Karpas-422 (cell line): Measurements from ENCODE around the gene MARF1. TPM values are rescaled to one million over a fixed set of nuclear protein-coding genes. Genes with fewer than 3 reads are reported as not detected.
"Not testable (repeated sequence)": the region's sequence is repeated elsewhere in the genome, so short reads cannot be mapped to it uniquely, and the experiment has no call there.

ENCODE experiments used
- DNase-seq: peaks from one replicate; pipeline ENCODE4 v3.0.0-alpha.2; 2015
- H2AFZ ChIP-seq: fragments of 200-600 bp; sonication (generic); 2 replicates; pipeline ENCODE4 v1.6.1; 2014; ENCODE audit warnings: antibody characterized with exemption, low read length, mixed read lengths
- H3K27ac ChIP-seq: fragments of 200-600 bp; sonication (generic); 2 replicates; pipeline ENCODE4 v1.5.1; 2014; ENCODE audit warnings: mild to moderate bottlenecking, low read length, moderate library complexity
- H3K27me3 ChIP-seq: fragments of 200-600 bp; sonication (generic); 2 replicates; pipeline ENCODE4 v1.6.1; 2014; ENCODE audit warnings: low read length, mixed read lengths
- H3K36me3 ChIP-seq: fragments of 200-600 bp; sonication (generic); 2 replicates; pipeline ENCODE4 v1.6.1; 2014; ENCODE audit warnings: low read length, mixed read lengths; ENCODE audit not compliant: insufficient read depth
- H3K4me1 ChIP-seq: fragments of 200-600 bp; sonication (generic); 2 replicates; pipeline ENCODE4 v1.6.1; 2014; ENCODE audit warnings: mild to moderate bottlenecking, low read length, mixed read lengths
- H3K4me2 ChIP-seq: fragments of 200-600 bp; sonication (generic); 2 replicates; pipeline ENCODE4 v1.6.1; 2014; ENCODE audit warnings: low read length, low read depth, mild to moderate bottlenecking; ENCODE audit not compliant: poor library complexity, severe bottlenecking
- H3K4me3 ChIP-seq: fragments of 200-600 bp; sonication (generic); 2 replicates; pipeline ENCODE4 v1.5.1; 2014; ENCODE audit warnings: mild to moderate bottlenecking, antibody characterized with exemption, low read length, mixed read lengths
- H3K79me2 ChIP-seq: fragments of 200-600 bp; sonication (generic); 2 replicates; pipeline ENCODE4 v1.6.1; 2014; ENCODE audit warnings: mild to moderate bottlenecking, low read length, mixed read lengths
- H3K9ac ChIP-seq: fragments of 200-600 bp; sonication (generic); 2 replicates; pipeline ENCODE4 v1.6.0; 2014; ENCODE audit warnings: low read length
- H3K9me2 ChIP-seq: fragments of 200-600 bp; sonication (generic), shearing (Covaris generic); replicated peaks from 2 replicates; pipeline ENCODE4 v1.6.0; 2014; ENCODE audit warnings: mild to moderate bottlenecking, low read length, moderate library complexity; ENCODE audit not compliant: insufficient read depth
- H3K9me3 ChIP-seq: fragments of 300-700, 200-600 bp; sonication (generic); 2 replicates; pipeline ENCODE4 v1.6.1; 2014; ENCODE audit warnings: low read length, mixed read lengths
- H4K20me1 ChIP-seq: fragments of 200-600 bp; sonication (generic); 2 replicates; pipeline ENCODE4 v1.6.1; 2014; ENCODE audit warnings: mild to moderate bottlenecking, antibody characterized with exemption, low read length, low read depth; ENCODE audit not compliant: insufficient read depth
- total RNA-seq: library from RNA; depleted of rRNA; stranded (reverse); fragments of >200 nt; shearing (Covaris generic); gene quantifications from 2 replicates; pipeline ENCODE4 v1.2.3, GENCODE V29; 2014; ENCODE audit warnings: low replicate concordance

The MARF1 gene
- total RNA-seq, 1 experiment from 2014 or later, result 73.1 TPM

DNA sequence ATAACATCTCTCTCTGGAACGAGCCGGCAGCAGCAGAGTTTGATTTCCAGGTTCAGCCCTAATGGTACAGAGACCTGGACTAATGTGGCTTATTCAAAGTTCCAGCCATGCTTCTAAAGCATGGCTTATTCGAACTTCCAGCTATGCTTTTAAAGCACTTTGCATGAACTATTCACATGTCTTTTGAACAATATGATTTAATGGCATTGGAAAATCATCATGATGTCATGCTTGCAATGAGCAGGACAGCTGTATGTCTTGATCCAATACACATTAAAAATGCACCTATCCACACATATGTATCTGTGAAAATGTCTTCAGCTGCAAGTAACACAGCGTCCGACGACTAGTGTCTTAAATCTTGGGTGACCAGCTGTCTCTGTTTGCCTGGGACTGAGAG, 85.7 kb downstream of the MARF1 start:
- no peaks in the 10 kb centered on the region for H3K9me3 ChIP-seq
- no peaks in the 10 kb centered on the region for H3K36me3 ChIP-seq
- H3K4me2 ChIP-seq, result no peak overlapping the region
- no peaks in the 10 kb centered on the region for H3K4me1 ChIP-seq
- no peaks in the 10 kb centered on the region for H4K20me1 ChIP-seq
- no peak overlapping the region for H3K9ac ChIP-seq
- no peak for DNase-seq
- no peaks in the 10 kb centered on the region for H3K79me2 ChIP-seq
- no peak overlapping the region for H3K4me3 ChIP-seq
- no peak overlapping the region for H2AFZ ChIP-seq
- H3K27me3 ChIP-seq, result no peaks in the 10 kb centered on the region
- no peak overlapping the region for H3K27ac ChIP-seq
- H3K9me2 ChIP-seq, result no peaks in the 10 kb centered on the region

DNA sequence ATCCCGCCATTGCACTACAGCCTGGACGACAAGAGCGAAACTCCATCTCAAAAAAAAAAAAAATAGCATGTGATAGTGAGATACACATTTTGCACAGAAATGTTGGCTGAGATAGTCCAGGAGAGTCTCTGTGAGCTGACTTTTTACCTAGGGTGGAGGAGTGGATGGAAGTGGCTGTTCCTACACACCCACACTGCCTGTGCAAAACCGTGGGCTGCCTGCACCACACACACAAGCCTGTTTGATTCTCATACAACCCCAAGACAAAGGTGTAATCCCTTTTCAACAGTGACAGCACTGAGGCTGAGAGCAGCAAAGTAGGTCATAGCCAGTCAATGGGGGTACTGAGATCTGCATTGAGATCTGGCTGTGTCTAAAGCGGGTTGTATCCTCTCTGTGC, 86.8 kb downstream of the MARF1 start:
- no peaks in the 10 kb centered on the region for H3K9me2 ChIP-seq
- no peaks in the 10 kb centered on the region for H3K36me3 ChIP-seq
- H3K9ac ChIP-seq, result no peak overlapping the region
- H3K27ac ChIP-seq, result no peak overlapping the region
- no peaks in the 10 kb centered on the region for H3K9me3 ChIP-seq
- no peak for DNase-seq
- peaks cover 8% of the 10 kb centered on the region for H3K4me1 ChIP-seq
- H3K79me2 ChIP-seq, result no peaks in the 10 kb centered on the region
- no peak overlapping the region for H3K4me2 ChIP-seq
- H3K4me3 ChIP-seq, result no peak overlapping the region
- no peak overlapping the region for H2AFZ ChIP-seq
- no peaks in the 10 kb centered on the region for H3K27me3 ChIP-seq
- H4K20me1 ChIP-seq, result no peaks in the 10 kb centered on the region

DNA sequence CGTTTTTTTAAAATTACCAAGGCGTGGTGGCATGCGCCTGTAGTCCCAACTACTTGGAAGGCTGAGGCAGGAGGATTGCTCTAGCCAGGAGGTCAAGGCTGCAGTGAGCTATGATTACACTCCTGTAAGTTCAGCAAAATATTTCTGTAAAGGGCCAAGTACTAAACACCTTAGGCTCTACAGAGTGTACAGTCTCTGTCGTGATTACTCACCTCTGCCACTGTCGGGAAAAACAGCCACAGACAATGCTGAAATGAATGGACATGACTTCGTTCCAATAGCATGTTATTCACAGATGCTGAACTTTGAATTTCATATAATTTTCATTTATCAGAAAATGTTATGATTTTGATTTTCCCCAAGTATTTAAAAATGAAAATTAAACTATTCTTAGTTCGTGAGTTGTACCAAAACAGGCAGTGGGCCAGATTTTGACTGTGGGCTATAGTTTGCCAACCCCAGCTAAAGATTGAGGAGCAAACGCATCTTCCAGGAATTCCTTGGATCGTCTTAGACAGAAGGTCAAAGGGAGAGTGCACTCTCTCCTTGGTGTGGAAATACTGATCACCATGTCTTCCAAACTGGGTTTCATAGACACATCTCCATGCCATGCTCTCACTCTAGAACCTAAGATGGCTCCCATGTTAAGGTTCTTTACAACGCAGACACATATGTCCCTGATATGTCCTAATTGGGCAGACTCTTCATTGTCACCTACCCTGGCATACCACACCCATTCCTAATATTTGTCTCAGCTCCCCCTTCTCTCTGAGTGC, 89.5 kb downstream of the MARF1 start:
- Histone ChIP-seq H3K27ac (no peak overlapping the region), H3K9me2 (no peaks in the 10 kb centered on the region), H3K4me2 (no peak overlapping the region), H2AFZ (no peak overlapping the region), H4K20me1 (no peaks in the 10 kb centered on the region), H3K27me3 (no peaks in the 10 kb centered on the region), H3K4me1 (peaks cover 19% of the 10 kb centered on the region), H3K79me2 (no peaks in the 10 kb centered on the region), H3K4me3 (no peak overlapping the region), H3K9me3 (no peaks in the 10 kb centered on the region), H3K9ac (no peak overlapping the region), H3K36me3 (no peaks in the 10 kb centered on the region)
- no peak for DNase-seq

DNA sequence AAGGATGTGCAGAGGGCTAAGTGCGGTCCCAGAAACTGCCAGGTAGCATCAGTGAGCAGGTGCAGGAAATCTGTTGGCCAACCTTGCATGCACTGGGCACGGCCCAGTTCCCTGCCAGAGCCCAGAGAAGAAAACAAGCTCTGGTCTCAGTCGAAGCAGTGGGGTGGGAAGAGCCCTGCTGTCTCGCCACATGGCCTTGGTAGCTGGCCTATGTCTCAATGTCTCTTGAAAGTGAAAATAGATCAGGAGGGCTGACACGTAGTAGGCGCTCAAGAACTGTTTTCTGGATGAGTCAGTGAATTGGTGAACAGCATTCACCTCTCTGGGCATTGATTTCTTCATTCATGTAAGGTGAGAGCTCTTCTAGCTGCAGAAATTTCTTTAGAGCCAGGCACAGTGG, 90.4 kb downstream of the MARF1 start:
- DNase-seq, result no peak
- no peaks in the 10 kb centered on the region for H3K9me2 ChIP-seq
- H3K27ac ChIP-seq, result no peak overlapping the region
- H3K9me3 ChIP-seq, result no peaks in the 10 kb centered on the region
- no peak overlapping the region for H2AFZ ChIP-seq
- no peak overlapping the region for H3K4me3 ChIP-seq
- no peaks in the 10 kb centered on the region for H3K27me3 ChIP-seq
- no peaks in the 10 kb centered on the region for H3K79me2 ChIP-seq
- H3K4me2 ChIP-seq, result no peak overlapping the region
- H3K36me3 ChIP-seq, result no peaks in the 10 kb centered on the region
- no peak overlapping the region for H3K9ac ChIP-seq
- H3K4me1 ChIP-seq, result peaks cover 19% of the 10 kb centered on the region
- H4K20me1 ChIP-seq, result no peaks in the 10 kb centered on the region

DNA sequence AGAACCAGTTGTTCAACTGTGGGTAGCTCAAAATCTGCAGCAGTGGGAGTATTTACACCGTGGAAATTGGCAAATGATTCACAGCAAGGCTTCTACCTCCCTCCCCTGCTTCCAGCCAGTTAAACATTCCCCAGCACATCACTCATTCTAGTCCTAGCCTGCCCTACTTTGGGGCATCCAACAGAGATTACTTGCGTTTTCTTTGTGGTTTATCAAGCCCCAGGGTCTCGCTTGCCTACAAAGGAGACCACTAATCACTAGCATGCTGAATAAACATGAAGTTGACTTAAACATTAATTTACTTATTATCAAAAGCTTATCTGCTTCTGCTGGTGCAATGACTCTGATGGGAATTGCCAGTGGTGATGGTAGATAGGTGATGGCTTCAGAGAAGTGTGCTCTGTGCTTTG, 94.5 kb downstream of the MARF1 start:
- Histone ChIP-seq H3K9ac (no peak overlapping the region), H3K79me2 (no peaks in the 10 kb centered on the region), H3K4me3 (no peak overlapping the region), H4K20me1 (no peaks in the 10 kb centered on the region), H2AFZ (no peak overlapping the region), H3K4me1 (peaks cover 19% of the 10 kb centered on the region), H3K36me3 (no peaks in the 10 kb centered on the region), H3K27ac (no peak overlapping the region), H3K9me2 (no peaks in the 10 kb centered on the region), H3K27me3 (no peaks in the 10 kb centered on the region), H3K9me3 (no peaks in the 10 kb centered on the region), H3K4me2 (no peak overlapping the region)
- no peak for DNase-seq

DNA sequence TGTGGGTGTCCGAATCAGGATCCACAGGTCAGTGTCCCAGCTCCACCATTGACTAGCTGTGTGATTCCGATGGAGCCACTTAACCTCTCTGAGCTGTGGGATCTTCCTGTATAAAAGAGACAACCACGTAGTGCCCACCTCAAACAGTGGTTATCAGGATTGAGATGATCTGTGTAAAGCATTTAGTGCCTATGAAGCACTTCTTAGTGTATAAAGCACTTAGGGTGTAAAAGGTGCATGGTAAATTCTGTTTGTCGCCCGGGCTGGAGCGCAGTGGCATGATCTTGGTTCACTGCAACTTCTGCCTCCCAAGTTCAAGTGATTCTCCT, 95.2 kb downstream of the MARF1 start:
- no peaks in the 10 kb centered on the region for H3K9me2 ChIP-seq
- peaks cover 19% of the 10 kb centered on the region for H3K4me1 ChIP-seq
- H3K4me2 ChIP-seq, result no peak overlapping the region
- no peak overlapping the region for H3K27ac ChIP-seq
- no peaks in the 10 kb centered on the region for H4K20me1 ChIP-seq
- no peak for DNase-seq
- no peaks in the 10 kb centered on the region for H3K27me3 ChIP-seq
- H3K9ac ChIP-seq, result no peak overlapping the region
- no peaks in the 10 kb centered on the region for H3K79me2 ChIP-seq
- no peaks in the 10 kb centered on the region for H3K36me3 ChIP-seq
- no peak overlapping the region for H2AFZ ChIP-seq
- no peaks in the 10 kb centered on the region for H3K9me3 ChIP-seq
- H3K4me3 ChIP-seq, result no peak overlapping the region

DNA sequence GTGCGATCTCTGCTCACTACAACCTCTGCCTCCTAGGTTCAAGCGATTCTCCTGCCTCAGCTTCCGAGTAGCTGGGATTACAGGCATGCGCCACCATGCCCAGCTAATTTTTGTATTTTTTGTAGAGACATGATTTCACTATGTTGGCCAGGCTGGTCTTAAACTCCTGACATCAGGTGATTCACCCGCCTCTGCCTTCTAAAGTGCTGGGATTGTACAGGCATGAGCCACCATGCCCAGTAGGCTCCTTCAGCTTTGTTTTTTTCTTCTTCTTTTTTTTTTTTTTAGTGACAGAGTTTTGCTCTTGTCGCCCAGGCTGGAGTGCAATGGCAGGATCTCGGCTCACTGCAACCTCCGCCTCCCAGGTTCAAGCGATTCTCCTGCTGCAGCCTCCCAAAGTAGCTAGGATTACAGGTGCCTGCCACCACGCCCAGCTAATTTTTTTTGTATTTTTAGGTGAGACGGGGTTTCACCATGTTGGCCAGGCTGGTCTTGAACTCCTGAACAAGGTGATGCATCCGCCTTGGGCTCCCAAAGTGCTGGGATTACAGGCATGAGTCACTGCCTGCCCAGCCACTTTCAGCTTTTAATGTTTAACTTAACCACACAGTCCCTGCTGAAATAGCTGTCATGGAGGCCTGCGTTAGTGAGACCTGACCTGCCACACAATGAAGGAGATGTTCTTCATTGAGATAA, 95.7 kb downstream of the MARF1 start:
- H3K9ac ChIP-seq, H3K9me3 ChIP-seq, H3K4me2 ChIP-seq: not testable (repeated sequence)

DNA sequence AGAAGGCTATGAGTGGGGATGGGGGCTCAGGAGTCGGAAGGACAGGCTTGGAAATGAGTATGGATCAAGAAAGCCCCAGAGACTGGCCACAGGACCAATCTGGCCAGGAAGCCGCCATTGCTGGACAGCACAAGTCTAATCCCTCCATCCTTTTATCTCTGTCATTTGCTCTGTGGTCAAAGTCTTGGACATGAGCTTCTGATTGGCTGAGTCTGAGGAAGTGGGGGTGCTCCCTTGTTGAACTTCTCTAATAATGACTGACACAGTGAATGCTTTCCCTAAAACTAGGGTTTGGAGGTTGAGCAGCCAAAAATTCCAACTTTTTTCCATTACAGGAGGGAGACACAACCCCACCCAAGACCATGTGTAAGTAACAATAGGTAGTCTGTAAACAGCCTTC, 97.4 kb downstream of the MARF1 start:
- no peak for DNase-seq
- H3K27me3 ChIP-seq, result no peaks in the 10 kb centered on the region
- no peaks in the 10 kb centered on the region for H3K79me2 ChIP-seq
- H2AFZ ChIP-seq, result no peak overlapping the region
- no peak overlapping the region for H3K27ac ChIP-seq
- no peaks in the 10 kb centered on the region for H3K9me3 ChIP-seq
- H3K36me3 ChIP-seq, result no peaks in the 10 kb centered on the region
- H3K4me2 ChIP-seq, result no peak overlapping the region
- H3K9me2 ChIP-seq, result no peaks in the 10 kb centered on the region
- no peaks in the 10 kb centered on the region for H4K20me1 ChIP-seq
- H3K4me3 ChIP-seq, result no peak overlapping the region
- no peak overlapping the region for H3K9ac ChIP-seq
- peaks cover 5% of the 10 kb centered on the region for H3K4me1 ChIP-seq

More for the DNA sequence above, 95.7 kb downstream of the MARF1 start:
- H3K4me1 ChIP-seq, result peaks cover 19% of the 10 kb centered on the region
- H2AFZ ChIP-seq, H3K27me3 ChIP-seq, H3K4me3 ChIP-seq, H3K9me2 ChIP-seq, H4K20me1 ChIP-seq, H3K79me2 ChIP-seq, H3K27ac ChIP-seq, DNase-seq, H3K36me3 ChIP-seq: not testable (repeated sequence)
